WTC11 (cell line): ENCODE data around the gene CPLX3.

ENCODE experiments used
- CREB1 ChIP-seq: sonication (generic); formaldehyde crosslinking; IDR thresholded peaks from 2 replicates; pipeline ENCODE4 v1.8.0; 2023; ENCODE audit warnings: mild to moderate bottlenecking, missing genetic modification reagents
- FOXK1 ChIP-seq: sonication (generic); formaldehyde crosslinking; IDR thresholded peaks from 2 replicates; pipeline ENCODE4 v1.8.0; 2022; ENCODE audit warnings: mild to moderate bottlenecking, moderate library complexity, missing genetic modification reagents
- HMGA2 ChIP-seq: fragments of 250-450 bp; sonication (Bioruptor Pico); IDR thresholded peaks from 2 replicates; pipeline ENCODE4 v1.4.0; 2021; ENCODE audit warnings: mild to moderate bottlenecking, moderate library complexity
- ZNF232 ChIP-seq: sonication (generic); formaldehyde crosslinking; IDR thresholded peaks from 2 replicates; pipeline ENCODE4 v1.8.0; 2022; ENCODE audit warnings: mild to moderate bottlenecking, missing genetic modification reagents
- TF ChIP-seq, protein P1 (sequence below): fragments of 200-600 bp; IDR thresholded peaks from 2 replicates; pipeline ENCODE4 v1.8.0; 2022; ENCODE audit warnings: antibody characterized with exemption
- TF ChIP-seq, protein P2 (sequence below): sonication (generic); formaldehyde crosslinking; IDR thresholded peaks from 2 replicates; pipeline ENCODE4 v1.8.1; 2023; ENCODE audit warnings: mild to moderate bottlenecking, missing genetic modification reagents, borderline replicate concordance
- TF ChIP-seq, protein P3 (sequence below): sonication (generic); formaldehyde crosslinking; IDR thresholded peaks from 2 replicates; pipeline ENCODE4 v1.8.0; 2022; ENCODE audit warnings: mild to moderate bottlenecking, missing genetic modification reagents
- TF ChIP-seq, protein P4 (sequence below): sonication (generic); formaldehyde crosslinking; conservative IDR thresholded peaks from 2 replicates; pipeline ENCODE4 v1.8.1; 2022; ENCODE audit warnings: mild to moderate bottlenecking, missing genetic modification reagents
- TF ChIP-seq, protein P5 (sequence below): sonication (generic); formaldehyde crosslinking; IDR thresholded peaks from 2 replicates; pipeline ENCODE4 v1.8.1; 2023; ENCODE audit warnings: mild to moderate bottlenecking, missing genetic modification reagents
- TF ChIP-seq, protein P6 (sequence below): sonication (generic); formaldehyde crosslinking; IDR thresholded peaks from 2 replicates; pipeline ENCODE4 v1.8.1; 2023; ENCODE audit warnings: mild to moderate bottlenecking, missing genetic modification reagents, moderate library complexity
- TF ChIP-seq, protein P7 (sequence below): sonication (generic); formaldehyde crosslinking; IDR thresholded peaks from 2 replicates; pipeline ENCODE4 v1.8.1; 2023; ENCODE audit warnings: mild to moderate bottlenecking, missing genetic modification reagents, moderate library complexity

DNA sequence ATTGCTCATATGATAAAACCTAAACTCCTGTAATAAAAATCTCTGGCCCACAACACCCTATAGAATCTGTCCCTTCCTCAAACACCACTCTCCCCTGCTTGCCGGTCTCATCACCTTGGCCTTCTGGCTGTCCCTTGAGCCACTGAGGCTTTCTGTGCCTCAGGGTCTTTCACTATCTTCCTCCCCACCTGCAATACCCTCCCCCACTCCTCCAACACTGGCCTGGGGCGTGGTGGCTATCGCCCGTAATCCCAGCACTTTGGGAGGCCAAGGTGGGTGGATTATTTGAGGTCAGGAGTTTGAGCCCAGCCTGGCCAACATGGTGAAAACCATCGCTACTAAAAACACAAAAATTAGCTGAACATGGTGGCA is 47.8 kb upstream of the CPLX3 start:
- TF ChIP-seq, protein P1, sequence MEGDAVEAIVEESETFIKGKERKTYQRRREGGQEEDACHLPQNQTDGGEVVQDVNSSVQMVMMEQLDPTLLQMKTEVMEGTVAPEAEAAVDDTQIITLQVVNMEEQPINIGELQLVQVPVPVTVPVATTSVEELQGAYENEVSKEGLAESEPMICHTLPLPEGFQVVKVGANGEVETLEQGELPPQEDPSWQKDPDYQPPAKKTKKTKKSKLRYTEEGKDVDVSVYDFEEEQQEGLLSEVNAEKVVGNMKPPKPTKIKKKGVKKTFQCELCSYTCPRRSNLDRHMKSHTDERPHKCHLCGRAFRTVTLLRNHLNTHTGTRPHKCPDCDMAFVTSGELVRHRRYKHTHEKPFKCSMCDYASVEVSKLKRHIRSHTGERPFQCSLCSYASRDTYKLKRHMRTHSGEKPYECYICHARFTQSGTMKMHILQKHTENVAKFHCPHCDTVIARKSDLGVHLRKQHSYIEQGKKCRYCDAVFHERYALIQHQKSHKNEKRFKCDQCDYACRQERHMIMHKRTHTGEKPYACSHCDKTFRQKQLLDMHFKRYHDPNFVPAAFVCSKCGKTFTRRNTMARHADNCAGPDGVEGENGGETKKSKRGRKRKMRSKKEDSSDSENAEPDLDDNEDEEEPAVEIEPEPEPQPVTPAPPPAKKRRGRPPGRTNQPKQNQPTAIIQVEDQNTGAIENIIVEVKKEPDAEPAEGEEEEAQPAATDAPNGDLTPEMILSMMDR, result no peak
- no peak for TF ChIP-seq CREB1
- TF ChIP-seq, protein P2, sequence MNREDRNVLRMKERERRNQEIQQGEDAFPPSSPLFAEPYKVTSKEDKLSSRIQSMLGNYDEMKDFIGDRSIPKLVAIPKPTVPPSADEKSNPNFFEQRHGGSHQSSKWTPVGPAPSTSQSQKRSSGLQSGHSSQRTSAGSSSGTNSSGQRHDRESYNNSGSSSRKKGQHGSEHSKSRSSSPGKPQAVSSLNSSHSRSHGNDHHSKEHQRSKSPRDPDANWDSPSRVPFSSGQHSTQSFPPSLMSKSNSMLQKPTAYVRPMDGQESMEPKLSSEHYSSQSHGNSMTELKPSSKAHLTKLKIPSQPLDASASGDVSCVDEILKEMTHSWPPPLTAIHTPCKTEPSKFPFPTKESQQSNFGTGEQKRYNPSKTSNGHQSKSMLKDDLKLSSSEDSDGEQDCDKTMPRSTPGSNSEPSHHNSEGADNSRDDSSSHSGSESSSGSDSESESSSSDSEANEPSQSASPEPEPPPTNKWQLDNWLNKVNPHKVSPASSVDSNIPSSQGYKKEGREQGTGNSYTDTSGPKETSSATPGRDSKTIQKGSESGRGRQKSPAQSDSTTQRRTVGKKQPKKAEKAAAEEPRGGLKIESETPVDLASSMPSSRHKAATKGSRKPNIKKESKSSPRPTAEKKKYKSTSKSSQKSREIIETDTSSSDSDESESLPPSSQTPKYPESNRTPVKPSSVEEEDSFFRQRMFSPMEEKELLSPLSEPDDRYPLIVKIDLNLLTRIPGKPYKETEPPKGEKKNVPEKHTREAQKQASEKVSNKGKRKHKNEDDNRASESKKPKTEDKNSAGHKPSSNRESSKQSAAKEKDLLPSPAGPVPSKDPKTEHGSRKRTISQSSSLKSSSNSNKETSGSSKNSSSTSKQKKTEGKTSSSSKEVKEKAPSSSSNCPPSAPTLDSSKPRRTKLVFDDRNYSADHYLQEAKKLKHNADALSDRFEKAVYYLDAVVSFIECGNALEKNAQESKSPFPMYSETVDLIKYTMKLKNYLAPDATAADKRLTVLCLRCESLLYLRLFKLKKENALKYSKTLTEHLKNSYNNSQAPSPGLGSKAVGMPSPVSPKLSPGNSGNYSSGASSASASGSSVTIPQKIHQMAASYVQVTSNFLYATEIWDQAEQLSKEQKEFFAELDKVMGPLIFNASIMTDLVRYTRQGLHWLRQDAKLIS (CRISPR knock-in tag), result no peak
- TF ChIP-seq, protein P3, sequence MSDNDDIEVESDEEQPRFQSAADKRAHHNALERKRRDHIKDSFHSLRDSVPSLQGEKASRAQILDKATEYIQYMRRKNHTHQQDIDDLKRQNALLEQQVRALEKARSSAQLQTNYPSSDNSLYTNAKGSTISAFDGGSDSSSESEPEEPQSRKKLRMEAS (CRISPR knock-in tag), result no peak
- TF ChIP-seq, protein P4, sequence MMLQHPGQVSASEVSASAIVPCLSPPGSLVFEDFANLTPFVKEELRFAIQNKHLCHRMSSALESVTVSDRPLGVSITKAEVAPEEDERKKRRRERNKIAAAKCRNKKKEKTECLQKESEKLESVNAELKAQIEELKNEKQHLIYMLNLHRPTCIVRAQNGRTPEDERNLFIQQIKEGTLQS (CRISPR knock-in tag), result no peak
- TF ChIP-seq, protein P5, sequence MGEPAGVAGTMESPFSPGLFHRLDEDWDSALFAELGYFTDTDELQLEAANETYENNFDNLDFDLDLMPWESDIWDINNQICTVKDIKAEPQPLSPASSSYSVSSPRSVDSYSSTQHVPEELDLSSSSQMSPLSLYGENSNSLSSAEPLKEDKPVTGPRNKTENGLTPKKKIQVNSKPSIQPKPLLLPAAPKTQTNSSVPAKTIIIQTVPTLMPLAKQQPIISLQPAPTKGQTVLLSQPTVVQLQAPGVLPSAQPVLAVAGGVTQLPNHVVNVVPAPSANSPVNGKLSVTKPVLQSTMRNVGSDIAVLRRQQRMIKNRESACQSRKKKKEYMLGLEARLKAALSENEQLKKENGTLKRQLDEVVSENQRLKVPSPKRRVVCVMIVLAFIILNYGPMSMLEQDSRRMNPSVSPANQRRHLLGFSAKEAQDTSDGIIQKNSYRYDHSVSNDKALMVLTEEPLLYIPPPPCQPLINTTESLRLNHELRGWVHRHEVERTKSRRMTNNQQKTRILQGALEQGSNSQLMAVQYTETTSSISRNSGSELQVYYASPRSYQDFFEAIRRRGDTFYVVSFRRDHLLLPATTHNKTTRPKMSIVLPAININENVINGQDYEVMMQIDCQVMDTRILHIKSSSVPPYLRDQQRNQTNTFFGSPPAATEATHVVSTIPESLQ (CRISPR knock-in tag), result no peak
- TF ChIP-seq, protein P6, sequence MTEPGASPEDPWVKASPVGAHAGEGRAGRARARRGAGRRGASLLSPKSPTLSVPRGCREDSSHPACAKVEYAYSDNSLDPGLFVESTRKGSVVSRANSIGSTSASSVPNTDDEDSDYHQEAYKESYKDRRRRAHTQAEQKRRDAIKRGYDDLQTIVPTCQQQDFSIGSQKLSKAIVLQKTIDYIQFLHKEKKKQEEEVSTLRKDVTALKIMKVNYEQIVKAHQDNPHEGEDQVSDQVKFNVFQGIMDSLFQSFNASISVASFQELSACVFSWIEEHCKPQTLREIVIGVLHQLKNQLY, result no peak
- TF ChIP-seq HMGA2, result no peak
- TF ChIP-seq FOXK1 (CRISPR knock-in tag), result no peak
- no peak for TF ChIP-seq ZNF232
- TF ChIP-seq, protein P7, sequence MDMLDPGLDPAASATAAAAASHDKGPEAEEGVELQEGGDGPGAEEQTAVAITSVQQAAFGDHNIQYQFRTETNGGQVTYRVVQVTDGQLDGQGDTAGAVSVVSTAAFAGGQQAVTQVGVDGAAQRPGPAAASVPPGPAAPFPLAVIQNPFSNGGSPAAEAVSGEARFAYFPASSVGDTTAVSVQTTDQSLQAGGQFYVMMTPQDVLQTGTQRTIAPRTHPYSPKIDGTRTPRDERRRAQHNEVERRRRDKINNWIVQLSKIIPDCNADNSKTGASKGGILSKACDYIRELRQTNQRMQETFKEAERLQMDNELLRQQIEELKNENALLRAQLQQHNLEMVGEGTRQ (CRISPR knock-in tag), result no peak
